ENCODE results near the gene TAF12. TPM values are rescaled to one million over a fixed set of nuclear protein-coding genes. Genes with fewer than 3 reads are reported as not detected.

Gene TAF12
- total and polyA plus RNA-seq, 10 of the 15 experiments (the other 5 are each of a cell fraction or from before 2014, with no cell fraction given) = 18.3 to 43.3 (median 28.6) TPM

GRCh38 chr1:28601696-28602095 lies 41.2 kb downstream of the TAF12 start (continued):
- TF ChIP-seq, protein P1, sequence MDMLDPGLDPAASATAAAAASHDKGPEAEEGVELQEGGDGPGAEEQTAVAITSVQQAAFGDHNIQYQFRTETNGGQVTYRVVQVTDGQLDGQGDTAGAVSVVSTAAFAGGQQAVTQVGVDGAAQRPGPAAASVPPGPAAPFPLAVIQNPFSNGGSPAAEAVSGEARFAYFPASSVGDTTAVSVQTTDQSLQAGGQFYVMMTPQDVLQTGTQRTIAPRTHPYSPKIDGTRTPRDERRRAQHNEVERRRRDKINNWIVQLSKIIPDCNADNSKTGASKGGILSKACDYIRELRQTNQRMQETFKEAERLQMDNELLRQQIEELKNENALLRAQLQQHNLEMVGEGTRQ (IDR thresholded peaks at IDR 0.05; ENCODE audit: borderline replicate concordance, low read depth, low read length) = no peak
- TF ChIP-seq MEF2A (IDR thresholded peaks at IDR 0.05; ENCODE audit: insufficient read depth, low read depth, low read length) = no peak
- TF ChIP-seq SUZ12 (IDR thresholded peaks at IDR 0.05; ENCODE audit: unreplicated experiment) = no peak
- TF ChIP-seq ELK1 (IDR thresholded peaks at IDR 0.05; ENCODE audit: low read depth, low read length) = no peak
- TF ChIP-seq ETV6 (conservative IDR thresholded peaks at IDR 0.05 in 1 of 2, IDR thresholded peaks at IDR 0.05 in 1 of 2; ENCODE audit: borderline replicate concordance in 1 of 2, low read depth in 1 of 2) = no peak
- 0 out of 2 replicates have a peak, but pooled peaks have one; percentile 12 for TF ChIP-seq ATF7 (IDR thresholded peaks at IDR 0.05; ENCODE audit: low read depth)
- TF ChIP-seq POU2F2 (IDR thresholded peaks at IDR 0.05; ENCODE audit: borderline replicate concordance, low read depth, low read length) = no peak
- TF ChIP-seq, protein P2, sequence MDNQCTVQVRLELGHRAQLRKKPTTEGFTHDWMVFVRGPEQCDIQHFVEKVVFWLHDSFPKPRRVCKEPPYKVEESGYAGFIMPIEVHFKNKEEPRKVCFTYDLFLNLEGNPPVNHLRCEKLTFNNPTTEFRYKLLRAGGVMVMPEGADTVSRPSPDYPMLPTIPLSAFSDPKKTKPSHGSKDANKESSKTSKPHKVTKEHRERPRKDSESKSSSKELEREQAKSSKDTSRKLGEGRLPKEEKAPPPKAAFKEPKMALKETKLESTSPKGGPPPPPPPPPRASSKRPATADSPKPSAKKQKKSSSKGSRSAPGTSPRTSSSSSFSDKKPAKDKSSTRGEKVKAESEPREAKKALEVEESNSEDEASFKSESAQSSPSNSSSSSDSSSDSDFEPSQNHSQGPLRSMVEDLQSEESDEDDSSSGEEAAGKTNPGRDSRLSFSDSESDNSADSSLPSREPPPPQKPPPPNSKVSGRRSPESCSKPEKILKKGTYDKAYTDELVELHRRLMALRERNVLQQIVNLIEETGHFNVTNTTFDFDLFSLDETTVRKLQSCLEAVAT (IDR thresholded peaks at IDR 0.05) = no peak
- TF ChIP-seq SMC3 (IDR thresholded peaks at IDR 0.05; ENCODE audit: borderline replicate concordance, low read length) = no peak
- TF ChIP-seq POLR2AphosphoS2 (IDR thresholded peaks at IDR 0.05; ENCODE audit: low read depth, low read length) = no peak
- peak; percentile 49; the same call in 1 of the 2 replicates for TF ChIP-seq BCL11A (IDR thresholded peaks at IDR 0.05; ENCODE audit: low read depth, low read length)
- TF ChIP-seq FOS (IDR thresholded peaks at IDR 0.05; ENCODE audit: borderline replicate concordance, extremely low read depth, insufficient read length) = no peak
- TF ChIP-seq DPF2 (IDR thresholded peaks at IDR 0.05) = peak; percentile 18; the same call in 1 of the 2 replicates
- peak; percentile 68; the same call in 1 of the 2 replicates for TF ChIP-seq TCF3 (IDR thresholded peaks at IDR 0.05; ENCODE audit: borderline replicate concordance, insufficient read depth, low read depth, low read length)
- no peak for TF ChIP-seq FOXM1 (IDR thresholded peaks at IDR 0.05; ENCODE audit: low read depth, low read length)
- no peak for TF ChIP-seq ASH2L (IDR thresholded peaks at IDR 0.05; ENCODE audit: borderline replicate concordance, low read depth)
- no peak for TF ChIP-seq POLR2A (IDR thresholded peaks at IDR 0.05; ENCODE audit: low read depth, low read length)
- no peak for TF ChIP-seq RFX5 (IDR thresholded peaks at IDR 0.05; ENCODE audit: low read depth, low read length)
- TF ChIP-seq MTA2 (IDR thresholded peaks at IDR 0.05; ENCODE audit: low read depth) = peak; percentile 22; the same call in 1 of the 2 replicates
- peak in 1 of 2 experiments; percentile 18; a peak in 1 of 4 replicates for TF ChIP-seq BHLHE40 (IDR thresholded peaks at IDR 0.05; ENCODE audit: borderline replicate concordance in 1 of 2, low read depth in 2 of 2, low read length in 1 of 2)
- no peak for TF ChIP-seq EZH2 (IDR thresholded peaks at IDR 0.05; ENCODE audit: borderline replicate concordance, control insufficient read depth, low read depth, low read length)
- no peak for TF ChIP-seq ESRRA (IDR thresholded peaks at IDR 0.05; ENCODE audit: low read length)
- TF ChIP-seq TARDBP (IDR thresholded peaks at IDR 0.05; ENCODE audit: borderline replicate concordance) = no peak
- TF ChIP-seq CBX5 (IDR thresholded peaks at IDR 0.05; ENCODE audit: low read depth) = no peak
- no peak for TF ChIP-seq HCFC1 (IDR thresholded peaks at IDR 0.05; ENCODE audit: low read length)
- TF ChIP-seq BRCA1 (IDR thresholded peaks at IDR 0.05; ENCODE audit: low read depth, low read length) = no peak
- TF ChIP-seq NR2C2 (IDR thresholded peaks at IDR 0.05; ENCODE audit: borderline replicate concordance, control insufficient read depth, insufficient read length, low read depth) = no peak
- no peak for TF ChIP-seq SIX5 (IDR thresholded peaks at IDR 0.05; ENCODE audit: low read depth, low read length, severe bottlenecking)
- 0 out of 2 replicates have a peak, but pooled peaks have one; percentile 13 for TF ChIP-seq CREM (IDR thresholded peaks at IDR 0.05; ENCODE audit: low read depth)
- peak; percentile 80 to 84 for TF ChIP-seq IKZF2 (IDR thresholded peaks at IDR 0.05)

Data from GM12878 (cell line).